NCI-H446 (cell line): Measurements from ENCODE around the gene AGXT2.
A peak's percentile ranks its signal among the peaks of the same experiment; 100 is the strongest.

Experiments
- DNase-seq, 2 experiments: peaks; one replicate each; lab custom pipeline; 2025; lab: John Stamatoyannopoulos, UW

Gene AGXT2

DNA sequence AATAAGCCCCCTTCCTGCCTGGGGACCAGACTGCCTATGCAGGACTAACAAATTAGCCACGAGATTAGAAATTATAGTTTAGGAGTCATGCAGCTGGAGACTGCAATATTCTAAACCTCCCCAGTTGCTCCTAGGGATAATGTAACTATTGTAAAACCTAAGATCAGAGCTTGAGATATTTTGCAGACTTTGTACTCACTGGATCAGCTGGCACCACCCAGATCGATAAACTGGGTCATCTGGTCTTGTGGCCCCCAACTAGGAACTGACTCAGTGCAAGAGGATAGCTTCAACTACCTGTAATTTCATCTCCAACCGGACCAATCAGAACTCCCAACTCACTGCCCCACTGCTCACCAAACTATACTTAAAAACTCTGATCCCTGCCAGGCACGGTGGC, 80.2 kb downstream of the AGXT2 start:
- DNase-seq, result no peak

GRCh38 chr5:34959323-34959722, 88.4 kb downstream of the AGXT2 start:
- DNase-seq, result no peak

DNA sequence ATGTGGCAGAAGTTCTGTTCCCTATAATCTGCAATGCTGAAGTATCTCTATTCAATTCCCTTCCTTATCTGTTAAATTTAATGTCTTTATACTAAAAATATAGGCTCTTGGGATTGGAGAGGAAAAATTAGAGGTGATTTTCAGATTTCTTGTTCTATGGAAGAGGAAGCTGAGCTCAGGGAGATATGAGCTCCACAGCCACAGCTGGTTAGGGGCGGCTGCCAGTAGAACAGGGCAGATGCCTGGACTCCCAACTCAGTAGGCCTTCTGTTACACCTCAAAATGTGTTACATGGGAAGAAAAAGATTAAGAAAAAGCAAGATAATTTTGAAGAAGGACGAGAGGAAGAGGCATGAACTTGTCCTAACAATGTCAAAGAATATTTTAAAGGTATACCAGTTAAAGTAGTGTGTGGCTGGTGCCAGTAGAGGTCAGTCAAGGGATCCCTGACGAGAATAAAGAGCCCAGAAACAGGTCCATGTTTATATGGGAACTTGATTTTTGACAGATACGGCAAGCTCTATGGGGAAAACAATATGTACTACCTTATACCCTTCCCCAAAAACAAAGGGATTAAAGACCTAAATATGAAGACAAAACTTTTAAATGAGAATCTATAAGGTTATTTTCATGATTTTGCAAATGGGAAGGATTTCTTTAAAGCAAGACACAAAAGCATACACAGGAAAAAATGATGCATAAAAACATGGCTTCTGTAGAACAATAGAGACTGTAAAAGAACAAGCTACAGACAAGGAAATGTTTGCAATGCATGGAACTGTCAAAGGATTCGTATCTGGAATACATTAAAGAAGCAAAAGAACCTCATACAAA, 89.7 kb downstream of the AGXT2 start:
- peak; percentile 28 to 53 for DNase-seq

DNA sequence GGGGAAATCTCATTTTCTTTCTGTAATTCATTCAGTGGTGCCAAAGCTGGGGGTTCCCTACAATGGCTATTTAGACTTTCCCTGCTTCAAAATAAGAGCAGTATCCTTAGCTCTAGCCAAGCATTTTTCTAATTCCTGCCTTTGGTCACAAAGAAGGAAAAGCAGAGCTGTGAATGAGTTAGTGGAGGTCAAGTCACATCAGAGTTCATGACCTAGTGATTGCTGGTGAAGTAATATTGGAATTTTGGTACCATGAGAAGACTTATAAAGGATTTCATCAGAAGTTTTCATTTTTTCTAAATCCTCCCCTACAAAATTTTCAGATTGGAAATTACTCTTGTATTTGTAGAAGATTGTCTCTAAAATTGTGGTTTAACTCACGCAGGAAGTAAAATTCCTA, 90.4 kb downstream of the AGXT2 start:
- no peak for DNase-seq
